ENCODE measurements around the gene RNF133. TPM values are rescaled to one million over a fixed set of nuclear protein-coding genes. Genes with fewer than 3 reads are reported as not detected.
"Not testable (repeated sequence)": the region's sequence is repeated elsewhere in the genome, so short reads cannot be mapped to it uniquely, and the experiment has no call there.

RNF133 gene
- total RNA-seq, 1 donor from 2014 or later: 0.43 TPM

- intact Hi-C loops (cut with DNase I): no loop called here
- no peak for DNase-seq (ENCODE audit: low spot score)
Observed at GRCh38 chr7:122691569-122692235, 7.2 kb downstream of the RNF133 start.

GRCh38 chr7:122689346-122690109, 9.4 kb downstream of the RNF133 start:
- intact Hi-C loops (cut with DNase I): no loop called here
- no peak for DNase-seq (ENCODE audit: low spot score)

- intact Hi-C loops (cut with DNase I): no loop called here
- DNase-seq (ENCODE audit: low spot score): no peak
Observed at GRCh38 chr7:122688400-122688998, 10.4 kb downstream of the RNF133 start.

GRCh38 chr7:122686360-122686878, 12.5 kb downstream of the RNF133 start:
- DNase-seq (ENCODE audit: low spot score): no peak
- intact Hi-C loops (cut with DNase I): no loop called here

GRCh38 chr7:122684504-122684903, 14.4 kb downstream of the RNF133 start:
- DNase-seq (ENCODE audit: low spot score): no peak
- intact Hi-C loops (cut with DNase I): no loop called here

- DNase-seq (ENCODE audit: low spot score): no peak
- intact Hi-C loops (cut with DNase I): no loop called here
Observed at GRCh38 chr7:122682815-122683550, 15.9 kb downstream of the RNF133 start.

GRCh38 chr7:122681186-122681585, 17.7 kb downstream of the RNF133 start:
- intact Hi-C loops (cut with DNase I); DNase-seq (ENCODE audit: low spot score): not testable (repeated sequence)

- intact Hi-C loops (cut with DNase I): no loop called here
- DNase-seq (ENCODE audit: low spot score): no peak
Observed at GRCh38 chr7:122679813-122680212, 19.1 kb downstream of the RNF133 start.

- DNase-seq (ENCODE audit: low spot score); intact Hi-C loops (cut with DNase I): not testable (repeated sequence)
Observed at GRCh38 chr7:122679269-122679709, 19.6 kb downstream of the RNF133 start.

- DNase-seq (ENCODE audit: low spot score): no peak
- intact Hi-C loops (cut with DNase I): no loop called here
Observed at GRCh38 chr7:122677149-122677548, 21.8 kb downstream of the RNF133 start.

GRCh38 chr7:122676466-122676865, 22.5 kb downstream of the RNF133 start:
- DNase-seq (ENCODE audit: low spot score): no peak

GRCh38 chr7:122675621-122676020, 23.3 kb downstream of the RNF133 start:
- intact Hi-C loops (cut with DNase I): no loop called here

More at GRCh38 chr7:122676466-122676865, 22.5 kb downstream of the RNF133 start:
- intact Hi-C loops (cut with DNase I): no loop called here

GRCh38 chr7:122675011-122675410, 23.9 kb downstream of the RNF133 start:
- intact Hi-C loops (cut with DNase I): no loop called here
- no peak for DNase-seq (ENCODE audit: low spot score)

More at GRCh38 chr7:122675621-122676020, 23.3 kb downstream of the RNF133 start:
- no peak for DNase-seq (ENCODE audit: low spot score)

GRCh38 chr7:122674502-122674901, 24.4 kb downstream of the RNF133 start:
- DNase-seq (ENCODE audit: low spot score): no peak
- intact Hi-C loops (cut with DNase I): no loop called here

GRCh38 chr7:122673951-122674350, 25.0 kb downstream of the RNF133 start:
- intact Hi-C loops (cut with DNase I): no loop called here

GRCh38 chr7:122672536-122672935, 26.4 kb downstream of the RNF133 start:
- DNase-seq (ENCODE audit: low spot score): no peak
- intact Hi-C loops (cut with DNase I): no loop called here

More at GRCh38 chr7:122673951-122674350, 25.0 kb downstream of the RNF133 start:
- DNase-seq (ENCODE audit: low spot score): no peak

GRCh38 chr7:122663733-122664132, 35.2 kb downstream of the RNF133 start:
- DNase-seq (ENCODE audit: low spot score): no peak
- intact Hi-C loops (cut with DNase I): no loop called here

GRCh38 chr7:122658856-122659255, 40.1 kb downstream of the RNF133 start:
- intact Hi-C loops (cut with DNase I): loop anchor here (5.0 kb wide), 1 partner anchor 187 kb away; no protein-coding TSS in a partner anchor
- DNase-seq (ENCODE audit: low spot score): no peak

GRCh38 chr7:122653685-122654084, 45.2 kb downstream of the RNF133 start:
- intact Hi-C loops (cut with DNase I): no loop called here
- DNase-seq (ENCODE audit: low spot score): no peak

- no peak for DNase-seq (ENCODE audit: low spot score)
- intact Hi-C loops (cut with DNase I): no loop called here
Observed at GRCh38 chr7:122652876-122653275, 46.0 kb downstream of the RNF133 start.

Measured in cardiac septum (tissue), 1 donor.